ENCODE measurements around the gene ZNF554. TPM values are rescaled to one million over a fixed set of nuclear protein-coding genes. Genes with fewer than 3 reads are reported as not detected.

Gene ZNF554
- polyA plus RNA-seq, 2 donors, result 1.5 to 4.9 TPM

GRCh38 chr19:2779121-2779740 is 40.4 kb upstream of the ZNF554 start:
- no peak overlapping the region for H3K4me3 ChIP-seq (ENCODE audit: low read depth in 1 of 2, low read length in 2 of 2)
- WGBS, 2 donors, result 76 to 82% methylated on average over 14 of the region's 14 CpGs
- peaks cover 0 to 8% of the 10 kb centered on the region in 2 donors for H3K36me3 ChIP-seq (ENCODE audit: control insufficient read depth in 2 of 2, insufficient read depth in 2 of 2, low read length in 1 of 2)
- H3K27me3 ChIP-seq (ENCODE audit: control insufficient read depth in 1 of 2, insufficient read depth in 2 of 2, low read length in 2 of 2), result no peaks in the 10 kb centered on the region
- peaks cover 2 to 17% of the 10 kb centered on the region in 2 donors for H3K4me1 ChIP-seq (ENCODE audit: control insufficient read depth in 2 of 2, insufficient read depth in 2 of 2, low read length in 1 of 2)
- no peaks in the 10 kb centered on the region for H3K9me3 ChIP-seq (ENCODE audit: control insufficient read depth in 2 of 2, insufficient read depth in 1 of 2, low read depth in 1 of 2, low read length in 1 of 2)
- no peak overlapping the region for H3K27ac ChIP-seq (ENCODE audit: low read depth in 2 of 2, low read length in 1 of 2)

GRCh38 chr19:2780284-2780683 is 39.4 kb upstream of the ZNF554 start:
- 88 to 91% methylated on average over 7 of the region's 7 CpGs for WGBS, 2 donors
- Histone ChIP-seq H3K27me3 (ENCODE audit: control insufficient read depth in 1 of 2, insufficient read depth in 2 of 2, low read length in 2 of 2) (no peaks in the 10 kb centered on the region), H3K36me3 (ENCODE audit: control insufficient read depth in 2 of 2, insufficient read depth in 2 of 2, low read length in 1 of 2) (peaks cover 0 to 8% of the 10 kb centered on the region in 2 donors), H3K9me3 (ENCODE audit: control insufficient read depth in 2 of 2, insufficient read depth in 1 of 2, low read depth in 1 of 2, low read length in 1 of 2) (no peaks in the 10 kb centered on the region), H3K4me1 (ENCODE audit: control insufficient read depth in 2 of 2, insufficient read depth in 2 of 2, low read length in 1 of 2) (peaks cover 2 to 10% of the 10 kb centered on the region in 2 donors), H3K27ac (ENCODE audit: low read depth in 2 of 2, low read length in 1 of 2) (no peak overlapping the region), H3K4me3 (ENCODE audit: low read depth in 1 of 2, low read length in 2 of 2) (no peak overlapping the region)

- Histone ChIP-seq H3K27me3 (ENCODE audit: control insufficient read depth in 1 of 2, insufficient read depth in 2 of 2, low read length in 2 of 2) (no peaks in the 10 kb centered on the region), H3K4me1 (ENCODE audit: control insufficient read depth in 2 of 2, insufficient read depth in 2 of 2, low read length in 1 of 2) (peaks cover 2 to 5% of the 10 kb centered on the region in 2 donors), H3K36me3 (ENCODE audit: control insufficient read depth in 2 of 2, insufficient read depth in 2 of 2, low read length in 1 of 2) (peaks cover 0 to 5% of the 10 kb centered on the region in 2 donors), H3K9me3 (ENCODE audit: control insufficient read depth in 2 of 2, insufficient read depth in 1 of 2, low read depth in 1 of 2, low read length in 1 of 2) (no peaks in the 10 kb centered on the region), H3K27ac (ENCODE audit: low read depth in 2 of 2, low read length in 1 of 2) (peak overlapping the region; percentile 85 to 90), H3K4me3 (ENCODE audit: low read depth in 1 of 2, low read length in 2 of 2) (peak overlapping the region; percentile 83 to 92)
- 1 to 2% methylated on average over 24 of the region's 24 CpGs for WGBS, 2 donors
Measured at GRCh38 chr19:2782329-2782935, 37.2 kb upstream of the ZNF554 start.

- Histone ChIP-seq H3K9me3 (ENCODE audit: control insufficient read depth in 2 of 2, insufficient read depth in 1 of 2, low read depth in 1 of 2, low read length in 1 of 2) (no peaks in the 10 kb centered on the region), H3K36me3 (ENCODE audit: control insufficient read depth in 2 of 2, insufficient read depth in 2 of 2, low read length in 1 of 2) (peaks cover 0 to 5% of the 10 kb centered on the region in 2 donors), H3K27ac (ENCODE audit: low read depth in 2 of 2, low read length in 1 of 2) (peak within 1 kb of the TSS; percentile 85 to 90), H3K4me3 (ENCODE audit: low read depth in 1 of 2, low read length in 2 of 2) (peak within 1 kb of the TSS; percentile 83 to 92), H3K4me1 (ENCODE audit: control insufficient read depth in 2 of 2, insufficient read depth in 2 of 2, low read length in 1 of 2) (peaks cover 2 to 5% of the 10 kb centered on the region in 2 donors), H3K27me3 (ENCODE audit: control insufficient read depth in 1 of 2, insufficient read depth in 2 of 2, low read length in 2 of 2) (no peaks in the 10 kb centered on the region)
- 1% methylated on average over 66 to 68 of the region's 68 CpGs for WGBS, 2 donors
Measured at GRCh38 chr19:2782936-2783780, 36.5 kb upstream of the ZNF554 start, which contains the start of gene SGTA. SGTA (minus strand) TSS chr19:2783273; CDS start chr19:2769068, 14,205 bp downstream.

- H3K27ac ChIP-seq (ENCODE audit: low read depth in 2 of 2, low read length in 1 of 2), result peak overlapping the region in 1 of 2 donors; percentile 69
- H3K4me3 ChIP-seq (ENCODE audit: low read depth in 1 of 2, low read length in 2 of 2), result peak overlapping the region in 1 of 2 donors; percentile 83
- no peaks in the 10 kb centered on the region for H3K27me3 ChIP-seq (ENCODE audit: control insufficient read depth in 1 of 2, insufficient read depth in 2 of 2, low read length in 2 of 2)
- peaks cover 2 to 5% of the 10 kb centered on the region in 2 donors for H3K4me1 ChIP-seq (ENCODE audit: control insufficient read depth in 2 of 2, insufficient read depth in 2 of 2, low read length in 1 of 2)
- 72 to 80% methylated on average over 7 of the region's 7 CpGs for WGBS, 2 donors
- H3K36me3 ChIP-seq (ENCODE audit: control insufficient read depth in 2 of 2, insufficient read depth in 2 of 2, low read length in 1 of 2), result peaks cover 0 to 5% of the 10 kb centered on the region in 2 donors
- H3K9me3 ChIP-seq (ENCODE audit: control insufficient read depth in 2 of 2, insufficient read depth in 1 of 2, low read depth in 1 of 2, low read length in 1 of 2), result no peaks in the 10 kb centered on the region
Measured at GRCh38 chr19:2783781-2784145, 35.9 kb upstream of the ZNF554 start.

GRCh38 chr19:2785244-2785997 is 34.2 kb upstream of the ZNF554 start, which contains the start of gene THOP1:
THOP1 (plus strand) TSS chr19:2785503; CDS start chr19:2785663, 160 bp downstream.
- H3K36me3 ChIP-seq (ENCODE audit: control insufficient read depth in 2 of 2, insufficient read depth in 2 of 2, low read length in 1 of 2), result peaks cover 0 to 3% of the 10 kb centered on the region in 2 donors
- WGBS, 2 donors, result 1% methylated on average over 49 to 78 of the region's 78 CpGs
- peak within 1 kb of the TSS; percentile 87 to 94 for H3K4me3 ChIP-seq (ENCODE audit: low read depth in 1 of 2, low read length in 2 of 2)
- H3K9me3 ChIP-seq (ENCODE audit: control insufficient read depth in 2 of 2, insufficient read depth in 1 of 2, low read depth in 1 of 2, low read length in 1 of 2), result no peaks in the 10 kb centered on the region
- H3K4me1 ChIP-seq (ENCODE audit: control insufficient read depth in 2 of 2, insufficient read depth in 2 of 2, low read length in 1 of 2), result peaks cover 0 to 6% of the 10 kb centered on the region in 2 donors
- no peaks in the 10 kb centered on the region for H3K27me3 ChIP-seq (ENCODE audit: control insufficient read depth in 1 of 2, insufficient read depth in 2 of 2, low read length in 2 of 2)
- H3K27ac ChIP-seq (ENCODE audit: low read depth in 2 of 2, low read length in 1 of 2), result peak within 1 kb of the TSS; percentile 46 to 52

DNA sequence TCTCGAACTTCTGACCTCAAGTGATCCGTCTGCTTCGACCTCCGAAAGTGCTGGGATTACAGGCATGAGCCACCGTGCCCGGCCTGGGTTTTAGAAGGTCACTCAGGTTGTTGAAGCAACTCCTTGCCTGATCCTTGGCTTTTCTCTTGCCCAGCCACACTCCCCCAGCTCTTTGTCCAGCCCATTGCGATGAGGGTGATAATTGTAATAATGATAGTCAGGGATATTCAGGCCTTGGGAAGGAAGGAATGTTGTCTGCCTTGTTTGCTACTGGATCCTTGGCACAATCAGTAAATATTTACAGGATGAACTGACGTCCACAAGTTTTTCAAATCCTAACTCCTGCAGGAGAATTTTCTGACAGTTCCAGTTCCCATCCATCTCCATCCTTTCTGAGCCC is 32.6 kb upstream of the ZNF554 start:
- H3K27ac ChIP-seq (ENCODE audit: low read depth in 2 of 2, low read length in 1 of 2), result no peak overlapping the region
- H3K4me3 ChIP-seq (ENCODE audit: low read depth in 1 of 2, low read length in 2 of 2), result no peak overlapping the region
- no peaks in the 10 kb centered on the region for H3K9me3 ChIP-seq (ENCODE audit: control insufficient read depth in 2 of 2, insufficient read depth in 1 of 2, low read depth in 1 of 2, low read length in 1 of 2)
- peaks cover 0 to 9% of the 10 kb centered on the region in 2 donors for H3K4me1 ChIP-seq (ENCODE audit: control insufficient read depth in 2 of 2, insufficient read depth in 2 of 2, low read length in 1 of 2)
- H3K27me3 ChIP-seq (ENCODE audit: control insufficient read depth in 1 of 2, insufficient read depth in 2 of 2, low read length in 2 of 2), result no peaks in the 10 kb centered on the region
- H3K36me3 ChIP-seq (ENCODE audit: control insufficient read depth in 2 of 2, insufficient read depth in 2 of 2, low read length in 1 of 2), result peaks cover 0 to 14% of the 10 kb centered on the region in 2 donors
- 83 to 84% methylated on average over 8 of the region's 8 CpGs for WGBS, 2 donors

DNA sequence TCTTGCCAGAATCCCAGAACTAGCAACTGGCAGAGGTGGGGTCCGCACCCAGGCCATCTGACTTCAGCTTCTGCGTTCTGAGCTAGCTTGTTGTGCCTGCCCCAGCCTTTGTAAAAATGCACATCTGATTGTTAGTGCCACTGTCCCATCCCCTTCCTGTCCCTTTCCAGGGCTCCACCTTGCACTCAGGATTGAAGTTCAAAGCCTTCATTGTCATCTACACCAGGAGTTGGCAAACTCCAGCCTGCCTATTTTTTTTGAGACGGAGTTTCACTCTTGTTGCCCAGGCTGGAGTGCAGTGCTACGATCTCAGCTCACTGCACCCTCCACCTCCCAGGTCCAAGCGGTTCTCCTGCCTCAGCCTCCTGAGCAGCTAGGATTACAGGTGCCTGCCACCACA is 31.4 kb upstream of the ZNF554 start:
- H3K9me3 ChIP-seq (ENCODE audit: control insufficient read depth in 2 of 2, insufficient read depth in 1 of 2, low read depth in 1 of 2, low read length in 1 of 2), result no peaks in the 10 kb centered on the region
- H3K27me3 ChIP-seq (ENCODE audit: control insufficient read depth in 1 of 2, insufficient read depth in 2 of 2, low read length in 2 of 2), result no peaks in the 10 kb centered on the region
- H3K4me1 ChIP-seq (ENCODE audit: control insufficient read depth in 2 of 2, insufficient read depth in 2 of 2, low read length in 1 of 2), result peaks cover 0 to 7% of the 10 kb centered on the region in 2 donors
- H3K4me3 ChIP-seq (ENCODE audit: low read depth in 1 of 2, low read length in 2 of 2), result no peak overlapping the region
- WGBS, 2 donors, result 93 to 94% methylated on average over 5 of the region's 5 CpGs
- peaks cover 0 to 14% of the 10 kb centered on the region in 2 donors for H3K36me3 ChIP-seq (ENCODE audit: control insufficient read depth in 2 of 2, insufficient read depth in 2 of 2, low read length in 1 of 2)
- no peak overlapping the region for H3K27ac ChIP-seq (ENCODE audit: low read depth in 2 of 2, low read length in 1 of 2)

DNA sequence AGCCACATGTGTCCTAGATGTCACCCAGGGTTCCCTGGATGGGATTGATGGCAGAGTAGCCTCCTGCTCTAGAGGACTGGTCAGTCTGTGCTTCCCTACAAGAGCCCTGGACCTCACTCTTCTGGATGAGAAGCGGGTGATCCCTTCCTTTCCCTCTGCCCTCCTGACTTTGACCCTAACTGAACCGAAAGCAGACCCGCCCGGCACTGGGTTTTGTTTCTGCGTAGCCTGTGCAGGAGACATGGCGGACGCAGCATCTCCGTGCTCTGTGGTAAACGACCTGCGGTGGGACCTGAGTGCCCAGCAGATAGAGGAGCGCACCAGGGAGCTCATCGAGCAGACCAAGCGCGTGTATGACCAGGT is 29.5 kb upstream of the ZNF554 start:
- WGBS, 2 donors, result 93 to 98% methylated on average over 12 to 14 of the region's 14 CpGs
- peaks cover 0 to 15% of the 10 kb centered on the region in 2 donors for H3K36me3 ChIP-seq (ENCODE audit: control insufficient read depth in 2 of 2, insufficient read depth in 2 of 2, low read length in 1 of 2)

More for the DNA sequence above, 29.5 kb upstream of the ZNF554 start:
- Histone ChIP-seq H3K27ac (ENCODE audit: low read depth in 2 of 2, low read length in 1 of 2) (no peak overlapping the region), H3K4me3 (ENCODE audit: low read depth in 1 of 2, low read length in 2 of 2) (no peak overlapping the region), H3K4me1 (ENCODE audit: control insufficient read depth in 2 of 2, insufficient read depth in 2 of 2, low read length in 1 of 2) (peaks cover 0 to 7% of the 10 kb centered on the region in 2 donors), H3K27me3 (ENCODE audit: control insufficient read depth in 1 of 2, insufficient read depth in 2 of 2, low read length in 2 of 2) (no peaks in the 10 kb centered on the region), H3K9me3 (ENCODE audit: control insufficient read depth in 2 of 2, insufficient read depth in 1 of 2, low read depth in 1 of 2, low read length in 1 of 2) (no peaks in the 10 kb centered on the region)
